HepG2 (cell line): ENCODE measurements around the gene LARP1. TPM values are rescaled to one million over a fixed set of nuclear protein-coding genes. Genes with fewer than 3 reads are reported as not detected.

Source experiments
- ASH2L ChIP-seq: fragments of 300-600, 200-600 bp; sonication (generic); IDR thresholded peaks from 2 replicates; pipeline ENCODE4 v1.7.0; 2017; ENCODE audit warnings: low read depth, mild to moderate bottlenecking, moderate library complexity, mixed read lengths, low read length; ENCODE audit not compliant: insufficient read length
- CENPT ChIP-seq: sonication (generic); formaldehyde crosslinking; IDR thresholded peaks from 2 replicates; pipeline ENCODE4 v1.8.0; 2022; ENCODE audit warnings: low read depth, mild to moderate bottlenecking, moderate library complexity, missing genetic modification reagents
- GATAD1 ChIP-seq: IDR thresholded peaks from 2 replicates; pipeline ENCODE4 v1.6.1; 2016; ENCODE audit warnings: missing genetic modification reagents, missing compliant biosample characterization
- GFI1 ChIP-seq: sonication (generic); formaldehyde crosslinking; IDR thresholded peaks from 2 replicates; pipeline ENCODE4 v1.5.0; 2020; ENCODE audit warnings: missing genetic modification reagents, mild to moderate bottlenecking, borderline replicate concordance
- MAFF ChIP-seq: IDR thresholded peaks from 2 replicates; pipeline ENCODE4 v1.6.1; 2011; ENCODE audit warnings: low read depth, low read length, improper control_type of control experiment
- NCOA1 ChIP-seq: sonication (generic); formaldehyde crosslinking; IDR thresholded peaks from 2 replicates; pipeline ENCODE4 v1.9.0; 2021; ENCODE audit warnings: missing genetic modification reagents
- NCOA5 ChIP-seq: sonication (generic); formaldehyde crosslinking; IDR thresholded peaks from 2 replicates; pipeline ENCODE4 v1.4.0; 2020; ENCODE audit warnings: missing genetic modification reagents
- NFIC ChIP-seq: IDR thresholded peaks from 2 replicates; pipeline ENCODE4 v1.6.1; 2012; ENCODE audit warnings: mild to moderate bottlenecking, low read length, inconsistent platforms
- NONO ChIP-seq, 2 experiments: fragments of 450-650 bp in 1 of 2; sonication (generic) in 1 of 2; formaldehyde crosslinking in 1 of 2; IDR thresholded peaks in 1 of 2; conservative IDR thresholded peaks in 1 of 2; 2 replicates each; pipeline versions ENCODE4 v1.6.1 to v1.8.0; 2017 to 2022; ENCODE audit warnings: mild to moderate bottlenecking in 1 of 2, missing genetic modification reagents in 1 of 2, moderate library complexity in 1 of 2
- NR1H2 ChIP-seq: sonication (generic); formaldehyde crosslinking; IDR thresholded peaks from 2 replicates; pipeline ENCODE4 v1.8.1; 2022; ENCODE audit warnings: low read depth, missing genetic modification reagents, borderline replicate concordance
- NR2F6 ChIP-seq, 2 experiments: IDR thresholded peaks; 2 replicates each; pipeline ENCODE4 v1.6.1; 2016; ENCODE audit warnings: antibody characterized with exemption in 1 of 2, mild to moderate bottlenecking in 1 of 2
- PAWR ChIP-seq: sonication (generic); formaldehyde crosslinking; IDR thresholded peaks from 2 replicates; pipeline ENCODE4 v1.4.0; 2020; ENCODE audit warnings: missing genetic modification reagents, mild to moderate bottlenecking, borderline replicate concordance
- PHF20 ChIP-seq: sonication (generic); formaldehyde crosslinking; IDR thresholded peaks from 2 replicates; pipeline ENCODE4 v1.5.0; 2020; ENCODE audit warnings: mild to moderate bottlenecking, missing genetic modification reagents
- RFX1 ChIP-seq: fragments of 450-650 bp; IDR thresholded peaks from 2 replicates; pipeline ENCODE4 v1.6.1; 2017
- ZFP36L1 ChIP-seq: sonication (generic); formaldehyde crosslinking; IDR thresholded peaks from 2 replicates; pipeline ENCODE4 v1.8.0; 2022; ENCODE audit warnings: mild to moderate bottlenecking, missing genetic modification reagents, moderate library complexity
- ZFP82 ChIP-seq: sonication (generic); formaldehyde crosslinking; IDR thresholded peaks from 2 replicates; pipeline ENCODE4 v1.5.1; 2020; ENCODE audit warnings: mild to moderate bottlenecking, missing genetic modification reagents, borderline replicate concordance
- ZNF235 ChIP-seq: sonication (generic); formaldehyde crosslinking; IDR thresholded peaks from 2 replicates; pipeline ENCODE4 v1.8.1; 2023; ENCODE audit warnings: mild to moderate bottlenecking, missing genetic modification reagents, borderline replicate concordance
- ZNF24 ChIP-seq: fragments of 450-650 bp; IDR thresholded peaks from 2 replicates; pipeline ENCODE4 v1.6.1; 2017; ENCODE audit warnings: antibody characterized with exemption, mild to moderate bottlenecking
- ZNF296 ChIP-seq: sonication (generic); formaldehyde crosslinking; conservative IDR thresholded peaks from 2 replicates; pipeline ENCODE4 v1.5.0; 2020; ENCODE audit warnings: mild to moderate bottlenecking, missing genetic modification reagents
- ZNF605 ChIP-seq: sonication (generic); formaldehyde crosslinking; IDR thresholded peaks from 2 replicates; pipeline ENCODE4 v1.8.0; 2022; ENCODE audit warnings: mild to moderate bottlenecking, missing genetic modification reagents
- polyA plus RNA-seq, 8 experiments: library from polyadenylated mRNA; depleted of rRNA in 3 of 8; stranded (reverse) in 7 of 8; unstranded in 1 of 8; fragments of >200 nt; fragmentation: Illumina TruSeq in 4 of 8; extraction: Trizol in 4 of 8; gene quantifications; 2 replicates each; pipeline versions ENCODE4 v1.2.1 to v1.2.3, GENCODE V29; 2011 to 2016; ENCODE audit warnings: low read depth in 4 of 8, missing spikeins in 1 of 8, mixed read lengths in 1 of 8; ENCODE audit not compliant: insufficient read depth in 1 of 8
- total RNA-seq, 5 experiments: library from RNA; depleted of rRNA; stranded (reverse); fragments of >200 nt; fragmentation: Illumina TruSeq; extraction: Trizol; gene quantifications; 2 replicates each; pipeline ENCODE4 v1.2.3, GENCODE V29; 2016; ENCODE audit warnings: low read depth in 1 of 5
- TF ChIP-seq, protein P1 (sequence below): sonication (generic); formaldehyde crosslinking; IDR thresholded peaks from 2 replicates; pipeline ENCODE4 v1.8.1; 2023; ENCODE audit warnings: mild to moderate bottlenecking, moderate library complexity, missing genetic modification reagents
- TF ChIP-seq, protein P2 (sequence below): sonication (generic); formaldehyde crosslinking; IDR thresholded peaks from 2 replicates; pipeline ENCODE4 v1.4.0; 2020; ENCODE audit warnings: missing genetic modification reagents
- TF ChIP-seq, protein P3 (sequence below): sonication (generic); formaldehyde crosslinking; IDR thresholded peaks from 2 replicates; pipeline ENCODE4 v1.5.0; 2020; ENCODE audit warnings: missing genetic modification reagents, mild to moderate bottlenecking, borderline replicate concordance

LARP1 gene
- total and polyA plus RNA-seq, 2 of the 13 experiments (the other 11 are each of a cell fraction or from before 2014, with no cell fraction given) = 45.2 to 61.4 TPM

DNA sequence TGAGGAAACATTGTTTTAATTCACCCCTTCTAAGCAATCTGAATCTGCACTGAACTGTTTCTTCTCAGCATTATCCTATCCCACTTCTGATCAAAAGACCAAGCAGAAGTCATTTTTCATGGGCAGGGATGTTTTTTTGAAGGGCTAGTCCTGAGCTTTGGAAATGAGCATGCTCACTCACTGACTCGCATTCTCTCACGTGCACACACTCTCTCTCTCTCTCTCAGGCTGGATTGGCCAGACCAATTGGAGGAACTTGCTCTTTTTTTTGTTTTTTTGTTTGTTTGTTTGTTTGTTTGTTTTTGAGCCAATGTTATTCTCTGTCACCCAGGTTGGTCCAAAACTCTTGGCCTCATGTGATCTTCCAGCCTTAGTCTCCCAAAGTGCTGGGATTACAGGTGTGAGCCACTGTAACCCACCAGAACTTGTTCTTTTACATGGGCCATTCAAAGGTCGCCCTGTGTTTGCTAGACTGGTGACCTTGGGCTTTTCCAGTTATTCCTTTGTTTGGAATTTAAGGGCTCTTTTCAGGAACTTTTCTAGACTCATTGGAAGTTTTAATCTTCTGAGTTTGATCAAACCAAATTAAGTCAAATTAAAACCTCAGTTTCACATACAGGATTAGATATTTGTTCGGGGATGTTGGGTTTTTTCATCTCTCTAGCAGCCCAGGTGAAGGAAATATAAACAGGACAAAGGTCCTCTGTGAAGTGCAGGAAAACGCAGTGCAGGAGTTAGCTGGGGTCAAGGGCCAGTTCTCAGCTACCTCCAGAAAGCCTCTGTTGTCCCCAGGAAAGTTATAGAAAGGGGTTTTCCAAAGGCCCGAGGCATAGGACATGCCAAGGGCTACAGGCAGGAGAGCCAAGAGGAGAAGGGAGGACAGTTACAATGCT lies 82.1 kb downstream of the LARP1 start (continued):
- TF ChIP-seq, protein P1, sequence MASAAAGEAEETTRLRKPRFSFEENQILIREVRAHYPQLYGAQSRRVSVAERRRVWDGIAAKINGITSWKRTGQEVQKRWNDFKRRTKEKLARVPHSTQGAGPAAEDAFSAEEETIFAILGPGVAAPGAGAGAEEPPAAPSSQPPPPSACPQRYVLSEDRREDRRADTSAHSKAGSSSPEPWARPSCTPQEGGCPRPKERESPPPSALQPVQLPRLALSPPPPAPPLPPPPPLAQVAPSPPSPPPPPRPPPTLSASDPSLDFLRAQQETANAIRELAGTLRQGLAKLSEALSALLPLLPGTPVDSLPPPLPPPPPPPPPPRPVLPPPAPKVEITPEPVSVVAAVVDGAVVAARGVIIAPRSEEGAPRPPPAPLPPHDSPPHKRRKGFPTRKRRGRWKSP = no peak
- TF ChIP-seq NCOA5 (no peak), NR1H2 (CRISPR knock-in tag) (no peak), PAWR (CRISPR knock-in tag) (no peak), PHF20 (no peak), ASH2L (peak; percentile 56), ZNF605 (CRISPR knock-in tag) (peak; percentile 29; the same call in 1 of the 2 replicates), ZNF296 (CRISPR knock-in tag) (no peak), NCOA1 (no peak), NONO (IDR thresholded peaks at IDR 0.05) (no peak), NONO (CRISPR knock-in tag; conservative IDR thresholded peaks at IDR 0.05) (no peak), MAFF (no peak), CENPT (CRISPR knock-in tag) (no peak), NFIC (peak; percentile 79; the same call in 1 of the 2 replicates), ZFP36L1 (CRISPR knock-in tag) (no peak), RFX1 (no peak), ZFP82 (CRISPR knock-in tag) (0 out of 2 replicates have a peak, but pooled peaks have one; percentile 23), GATAD1 (CRISPR knock-in tag) (no peak), NR2F6 (IDR thresholded peaks at IDR 0.05) (peak; percentile 88), NR2F6 (CRISPR knock-in tag; IDR thresholded peaks at IDR 0.05) (peak; percentile 74), ZNF24 (no peak), GFI1 (peak; percentile 56; the same call in 1 of the 2 replicates), ZNF235 (CRISPR knock-in tag) (no peak)
- TF ChIP-seq, protein P2, sequence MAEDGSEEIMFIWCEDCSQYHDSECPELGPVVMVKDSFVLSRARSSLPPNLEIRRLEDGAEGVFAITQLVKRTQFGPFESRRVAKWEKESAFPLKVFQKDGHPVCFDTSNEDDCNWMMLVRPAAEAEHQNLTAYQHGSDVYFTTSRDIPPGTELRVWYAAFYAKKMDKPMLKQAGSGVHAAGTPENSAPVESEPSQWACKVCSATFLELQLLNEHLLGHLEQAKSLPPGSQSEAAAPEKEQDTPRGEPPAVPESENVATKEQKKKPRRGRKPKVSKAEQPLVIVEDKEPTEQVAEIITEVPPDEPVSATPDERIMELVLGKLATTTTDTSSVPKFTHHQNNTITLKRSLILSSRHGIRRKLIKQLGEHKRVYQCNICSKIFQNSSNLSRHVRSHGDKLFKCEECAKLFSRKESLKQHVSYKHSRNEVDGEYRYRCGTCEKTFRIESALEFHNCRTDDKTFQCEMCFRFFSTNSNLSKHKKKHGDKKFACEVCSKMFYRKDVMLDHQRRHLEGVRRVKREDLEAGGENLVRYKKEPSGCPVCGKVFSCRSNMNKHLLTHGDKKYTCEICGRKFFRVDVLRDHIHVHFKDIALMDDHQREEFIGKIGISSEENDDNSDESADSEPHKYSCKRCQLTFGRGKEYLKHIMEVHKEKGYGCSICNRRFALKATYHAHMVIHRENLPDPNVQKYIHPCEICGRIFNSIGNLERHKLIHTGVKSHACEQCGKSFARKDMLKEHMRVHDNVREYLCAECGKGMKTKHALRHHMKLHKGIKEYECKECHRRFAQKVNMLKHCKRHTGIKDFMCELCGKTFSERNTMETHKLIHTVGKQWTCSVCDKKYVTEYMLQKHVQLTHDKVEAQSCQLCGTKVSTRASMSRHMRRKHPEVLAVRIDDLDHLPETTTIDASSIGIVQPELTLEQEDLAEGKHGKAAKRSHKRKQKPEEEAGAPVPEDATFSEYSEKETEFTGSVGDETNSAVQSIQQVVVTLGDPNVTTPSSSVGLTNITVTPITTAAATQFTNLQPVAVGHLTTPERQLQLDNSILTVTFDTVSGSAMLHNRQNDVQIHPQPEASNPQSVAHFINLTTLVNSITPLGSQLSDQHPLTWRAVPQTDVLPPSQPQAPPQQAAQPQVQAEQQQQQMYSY (CRISPR knock-in tag) = no peak
- TF ChIP-seq, protein P3, sequence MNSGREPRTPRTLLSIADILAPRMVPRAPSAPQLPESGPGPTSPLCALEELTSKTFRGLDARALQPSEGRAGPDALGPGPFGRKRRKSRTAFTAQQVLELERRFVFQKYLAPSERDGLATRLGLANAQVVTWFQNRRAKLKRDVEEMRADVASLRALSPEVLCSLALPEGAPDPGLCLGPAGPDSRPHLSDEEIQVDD = no peak
